HG03469 (cell line): ENCODE measurements around the gene CCDC191.

Experiments used
- ATAC-seq: cut with Tn5 transposase; IDR thresholded peaks from one replicate; pipeline ENCODE4 v1.9.1; 2021; ENCODE audit warnings: mild to moderate bottlenecking, moderate library complexity, moderate number of reproducible peaks; ENCODE audit not compliant: unreplicated experiment

Gene CCDC191

GRCh38 chr3:113968986-113969385, 87.3 kb downstream of the CCDC191 start:
- ATAC-seq, result no peak

GRCh38 chr3:113966172-113966571, 90.2 kb downstream of the CCDC191 start:
- no peak for ATAC-seq

- no peak for ATAC-seq
Observed at GRCh38 chr3:113963879-113964278, 92.4 kb downstream of the CCDC191 start.

- no peak for ATAC-seq
Observed at GRCh38 chr3:113954091-113954685, 102.1 kb downstream of the CCDC191 start.

GRCh38 chr3:113953677-113954076, 102.6 kb downstream of the CCDC191 start:
- ATAC-seq, result no peak

- ATAC-seq, result no peak
Observed at GRCh38 chr3:113952921-113953320, 103.4 kb downstream of the CCDC191 start.

- ATAC-seq, result peak; percentile 29
Observed at GRCh38 chr3:113948015-113948917, 108.1 kb downstream of the CCDC191 start.

- peak; percentile 47 for ATAC-seq
Observed at GRCh38 chr3:113947372-113948014, 108.8 kb downstream of the CCDC191 start, which contains the start of gene ZDHHC23. Gene ZDHHC23, plus strand, starts transcription at chr3:113948013. Its CDS starts 790 bp downstream, at chr3:113948803.

GRCh38 chr3:113946831-113947230, 109.5 kb downstream of the CCDC191 start:
- no peak for ATAC-seq

GRCh38 chr3:113927556-113927955, 128.8 kb downstream of the CCDC191 start:
- no peak for ATAC-seq

- no peak for ATAC-seq
Observed at GRCh38 chr3:113914646-113915045, 141.7 kb downstream of the CCDC191 start.
